HG03064 (cell line): Measurements from ENCODE around the gene PLAGL2.
"Not testable (repeated sequence)": the region's sequence is repeated elsewhere in the genome, so short reads cannot be mapped to it uniquely, and the experiment has no call there.

Experiments
- ATAC-seq: cut with Tn5 transposase; IDR thresholded peaks from one replicate; pipeline ENCODE4 v1.9.1; 2021; ENCODE audit warnings: low read depth; ENCODE audit not compliant: unreplicated experiment

Gene PLAGL2

DNA sequence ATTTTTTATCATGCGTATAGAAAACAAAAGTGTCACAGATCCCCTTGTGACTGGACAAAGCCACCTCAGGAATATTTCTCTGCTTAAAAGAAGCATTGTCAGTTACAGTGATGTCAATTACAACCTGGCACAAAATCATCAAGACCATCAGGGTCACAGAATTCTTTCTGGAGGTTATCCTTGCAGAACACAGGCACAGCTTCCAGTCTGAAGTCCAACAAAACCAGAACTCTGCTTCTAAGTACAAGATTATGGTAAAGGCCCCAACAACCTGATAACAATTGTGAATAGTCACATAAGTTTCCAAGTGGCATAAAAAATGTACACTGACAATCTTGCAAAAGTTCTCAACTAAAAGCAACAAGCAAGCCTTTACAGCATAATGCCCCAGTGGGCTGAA lies 21.0 kb downstream of the PLAGL2 start:
- ATAC-seq, result no peak

DNA sequence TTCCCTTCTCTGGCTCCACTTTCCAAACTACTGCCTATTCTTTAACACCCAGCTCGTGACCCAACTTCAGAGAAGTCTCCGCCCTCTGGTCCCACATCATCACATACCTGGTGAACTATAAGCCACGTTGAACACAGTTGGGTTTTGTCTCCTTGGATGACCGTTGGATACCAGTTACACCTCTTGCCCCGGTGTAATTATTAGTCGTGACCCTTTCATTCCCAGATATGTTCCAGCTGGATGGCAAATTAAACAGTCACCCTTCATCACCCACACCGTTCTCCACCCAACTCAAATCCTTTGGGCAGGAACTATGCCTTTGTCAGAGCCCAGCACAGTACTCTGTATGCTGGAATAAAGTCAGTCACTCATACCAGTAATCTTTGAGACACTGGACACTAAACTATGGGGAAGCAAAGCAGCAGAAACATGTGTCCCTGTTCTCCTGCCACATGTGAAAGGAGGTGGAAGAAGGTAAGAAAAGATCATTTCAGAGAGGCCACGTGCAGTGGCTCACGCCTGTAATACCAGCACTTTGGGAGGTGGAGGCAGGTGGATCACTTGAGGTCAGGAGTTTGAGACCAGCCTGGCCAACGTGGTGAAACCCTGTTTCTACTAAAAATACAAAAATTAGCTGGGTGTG lies 22.5 kb downstream of the PLAGL2 start:
- ATAC-seq, result no peak

GRCh38 chr20:32183947-32184635 lies 23.5 kb downstream of the PLAGL2 start:
- ATAC-seq, result no peak

DNA sequence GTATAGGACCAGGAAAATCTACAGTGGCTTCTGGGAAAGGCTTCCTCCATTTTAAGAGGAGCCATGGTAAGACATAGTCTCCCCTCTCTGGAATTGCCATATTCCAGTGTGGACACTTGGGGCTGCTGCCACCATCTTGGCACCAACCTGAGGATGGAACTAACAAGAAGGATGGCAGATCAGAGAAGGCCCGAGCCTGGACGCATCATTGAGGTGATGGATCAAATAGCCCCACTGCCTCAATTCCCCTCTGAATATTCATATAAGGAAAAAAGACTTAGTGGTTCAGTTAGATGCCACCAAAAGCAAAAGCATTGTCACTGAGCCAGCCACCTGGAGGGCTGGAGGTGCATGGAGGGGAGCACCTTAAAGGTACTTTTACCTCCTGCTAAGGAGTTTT lies 25.9 kb downstream of the PLAGL2 start:
- ATAC-seq, result no peak

GRCh38 chr20:32179934-32180333 lies 27.6 kb downstream of the PLAGL2 start:
- ATAC-seq, result no peak

GRCh38 chr20:32179515-32179914 lies 28.0 kb downstream of the PLAGL2 start:
- no peak for ATAC-seq

DNA sequence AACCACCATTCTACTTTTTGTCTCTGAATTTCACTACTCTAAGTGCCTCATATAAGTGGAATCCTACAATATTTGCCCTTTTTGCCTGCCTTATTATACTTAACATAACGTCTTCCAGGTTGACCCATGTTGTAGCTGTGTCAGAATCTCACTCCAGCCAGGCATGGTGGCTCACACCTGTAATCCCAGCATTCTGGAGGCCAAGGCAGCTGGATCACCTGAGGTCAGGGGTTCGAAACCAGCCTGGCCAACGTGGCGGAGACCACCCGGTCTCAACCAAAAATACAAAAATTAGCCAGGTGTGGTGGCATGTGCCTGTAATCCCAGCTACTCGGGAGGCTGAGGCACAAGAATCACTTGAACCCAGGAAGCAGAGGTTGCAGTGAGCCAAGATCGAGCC lies 29.8 kb downstream of the PLAGL2 start:
- ATAC-seq, result not testable (repeated sequence)

DNA sequence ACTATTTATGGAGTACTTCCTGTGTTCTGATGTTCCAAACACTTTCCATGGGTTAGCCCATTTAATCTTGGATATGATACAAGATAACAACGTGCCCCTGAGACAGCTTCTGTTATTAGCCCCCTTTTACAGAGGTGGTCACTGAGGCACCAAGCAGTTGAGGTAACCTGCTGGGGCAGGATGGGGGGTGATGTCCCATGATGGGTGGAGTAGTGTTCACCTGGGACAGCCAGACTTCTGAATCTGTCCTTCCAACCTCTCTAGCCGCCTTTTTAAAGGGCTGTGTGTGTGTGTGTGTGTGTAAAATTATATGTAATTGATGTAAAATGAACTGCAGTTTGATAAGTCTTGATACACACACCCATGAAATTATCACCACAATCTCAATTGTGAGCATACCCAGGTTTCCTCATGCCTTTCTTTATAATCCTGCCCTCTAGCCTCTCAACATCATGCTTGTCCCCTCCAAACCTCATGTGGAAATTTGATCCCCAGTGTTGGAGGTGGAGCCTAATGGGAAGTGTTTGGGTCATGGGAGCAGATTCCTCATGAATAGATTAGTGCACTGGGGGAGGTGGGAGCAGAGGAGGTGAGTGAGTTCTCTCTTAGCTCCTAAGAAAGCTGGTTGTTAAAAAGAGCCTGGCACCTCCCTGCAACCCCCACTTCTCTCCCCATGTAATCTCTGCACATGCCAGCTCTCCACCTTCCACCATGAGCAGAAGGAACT lies 39.2 kb downstream of the PLAGL2 start:
- ATAC-seq, result no peak

DNA sequence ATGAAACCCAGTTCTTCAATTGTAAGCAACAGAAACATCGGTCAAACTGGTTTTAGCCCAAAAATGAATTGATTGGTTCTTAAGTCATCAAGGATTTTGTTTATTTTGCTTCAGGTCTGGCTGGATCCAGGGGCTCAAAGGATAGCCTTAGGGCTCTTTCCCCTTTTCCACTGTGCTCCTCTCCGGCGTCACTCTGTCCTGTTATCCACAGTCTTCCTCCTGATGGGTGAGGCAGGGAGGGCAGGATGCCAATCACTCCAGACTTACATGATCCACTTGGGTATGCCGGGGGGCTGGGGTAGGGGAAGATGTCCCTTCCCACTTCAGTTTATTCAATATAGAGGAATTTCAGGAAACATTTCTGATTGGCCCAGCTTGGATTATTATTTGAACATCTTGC lies 40.0 kb downstream of the PLAGL2 start:
- no peak for ATAC-seq

DNA sequence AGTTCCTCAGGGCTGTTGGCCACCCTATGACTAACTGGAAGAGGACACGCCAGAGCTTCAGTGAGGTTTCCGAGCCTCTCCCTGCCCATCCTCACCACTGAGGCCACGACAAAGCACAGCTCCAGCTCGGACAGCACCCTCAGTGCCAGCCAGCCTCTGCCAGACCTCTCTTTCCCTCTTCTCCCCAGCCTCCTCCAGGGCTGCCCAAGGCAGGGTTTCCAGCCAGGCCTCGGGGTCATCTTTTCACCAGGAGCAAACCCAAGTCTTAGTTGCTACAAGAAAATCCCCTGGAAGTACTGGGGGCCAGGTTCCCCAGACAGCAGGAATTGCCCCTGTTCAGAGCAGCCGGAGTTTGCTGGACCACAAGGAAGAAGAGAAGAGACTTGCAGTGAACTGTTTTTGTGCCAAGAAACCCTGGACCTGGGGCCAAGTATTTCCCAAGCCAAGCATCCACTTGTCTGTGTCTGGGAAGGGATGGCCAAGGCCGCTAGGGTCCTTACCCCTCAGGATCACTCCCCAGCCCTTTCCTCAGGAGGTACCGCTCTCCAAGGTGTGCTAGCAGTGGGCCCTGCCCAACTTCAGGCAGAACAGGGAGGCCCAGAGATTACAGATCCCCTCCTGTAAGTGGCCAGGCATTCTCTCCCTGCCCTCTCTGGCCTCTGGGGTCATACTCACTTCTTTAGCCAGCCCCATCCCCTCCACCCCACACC lies 41.6 kb downstream of the PLAGL2 start:
- ATAC-seq, result no peak

- ATAC-seq, result no peak
These were observed 42.4 kb downstream of the PLAGL2 start for GRCh38 chr20:32164984-32165735.

GRCh38 chr20:32163951-32164350 lies 43.6 kb downstream of the PLAGL2 start:
- ATAC-seq, result no peak

DNA sequence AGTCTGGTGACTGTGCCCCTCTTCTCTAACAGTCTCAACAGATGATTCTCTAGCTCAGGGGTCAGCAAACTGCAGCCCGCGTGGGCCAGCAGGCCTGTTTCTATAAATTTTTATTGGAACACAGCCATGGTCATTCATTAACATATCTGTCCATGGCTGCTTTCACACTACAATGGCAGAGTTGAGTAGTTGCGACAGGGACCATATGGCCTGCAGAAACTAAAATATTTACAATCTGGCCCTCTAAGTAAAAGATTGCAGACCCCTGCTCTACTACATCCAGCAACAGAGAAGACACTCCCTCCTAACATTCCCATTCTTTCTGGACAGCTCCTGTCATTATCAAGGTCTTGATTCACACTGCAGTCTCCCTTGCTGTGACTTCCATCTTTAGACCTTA lies 45.2 kb downstream of the PLAGL2 start:
- ATAC-seq, result no peak

DNA sequence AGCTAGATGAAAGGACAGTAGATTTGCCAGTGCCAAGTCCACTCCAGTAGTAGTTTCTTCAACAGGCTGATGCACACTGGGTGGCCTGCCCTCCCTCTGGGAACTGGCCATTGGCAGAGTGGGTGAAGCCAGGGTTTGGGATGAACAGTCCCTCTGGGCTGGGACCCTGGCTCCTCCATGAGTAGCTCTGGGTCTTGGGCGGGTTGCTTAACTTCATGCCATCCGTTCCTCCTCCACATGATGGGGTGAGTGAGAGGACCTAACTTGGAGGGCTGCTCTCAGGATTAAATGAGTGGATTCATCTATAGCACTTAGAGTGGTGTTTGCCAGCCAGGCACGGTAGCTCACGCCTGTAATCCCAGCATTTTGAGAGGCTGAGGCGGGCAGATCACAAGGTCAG lies 47.2 kb downstream of the PLAGL2 start:
- no peak for ATAC-seq

DNA sequence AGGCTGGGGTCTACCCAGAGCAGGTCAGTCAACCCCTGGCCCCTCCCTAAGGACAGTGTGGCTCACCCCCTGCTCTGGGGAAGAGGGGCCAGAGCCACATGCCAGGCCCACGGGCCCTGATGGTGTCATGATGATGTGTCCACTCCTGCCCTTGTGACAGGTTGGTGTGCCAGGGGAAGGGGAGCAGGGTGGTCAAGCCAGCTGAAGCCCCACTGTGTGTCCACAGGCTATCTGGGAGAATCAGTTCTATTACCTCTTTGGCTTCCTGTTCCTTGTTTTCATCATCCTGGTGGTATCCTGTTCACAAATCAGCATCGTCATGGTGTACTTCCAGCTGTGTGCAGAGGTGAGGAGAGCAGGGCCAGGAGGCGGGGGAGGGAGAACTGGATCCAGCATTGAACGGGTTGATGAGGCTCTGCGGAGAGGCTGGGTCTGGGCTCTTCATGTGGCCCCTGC lies 47.7 kb downstream of the PLAGL2 start:
- no peak for ATAC-seq

DNA sequence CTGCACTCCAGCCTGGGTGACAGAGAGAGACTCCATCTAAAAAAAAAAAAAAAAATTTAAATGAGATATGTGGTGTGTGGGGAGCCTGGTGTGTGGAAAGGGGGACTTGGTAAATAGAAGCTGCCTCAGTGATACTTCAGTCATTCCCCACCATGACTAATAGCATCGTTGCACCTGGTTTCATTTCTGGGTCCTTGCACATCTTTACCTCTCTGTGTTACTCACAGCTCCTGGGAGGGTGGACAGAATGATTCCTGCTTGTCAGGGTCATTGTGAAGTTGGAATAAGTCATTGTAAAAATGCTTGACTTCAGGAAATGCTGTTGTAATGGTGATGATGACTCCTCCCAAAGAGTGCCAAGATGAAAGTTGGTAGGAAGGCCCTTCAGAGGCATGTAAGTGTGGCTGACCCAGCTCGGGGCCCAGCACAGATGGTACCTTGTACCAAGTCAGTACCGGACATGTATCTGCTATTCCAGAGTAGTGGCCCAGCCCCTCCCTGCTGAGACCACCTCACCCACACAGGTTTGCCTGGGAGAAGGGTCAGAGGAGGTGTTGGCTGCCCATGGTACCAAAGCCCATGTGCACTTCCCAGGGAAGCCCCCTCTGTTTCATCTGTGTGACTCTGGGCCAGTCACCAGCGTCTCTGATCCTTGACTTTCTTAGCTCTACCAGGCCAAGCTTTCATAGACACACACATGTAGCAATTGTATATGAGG lies 48.4 kb downstream of the PLAGL2 start:
- ATAC-seq, result no peak

DNA sequence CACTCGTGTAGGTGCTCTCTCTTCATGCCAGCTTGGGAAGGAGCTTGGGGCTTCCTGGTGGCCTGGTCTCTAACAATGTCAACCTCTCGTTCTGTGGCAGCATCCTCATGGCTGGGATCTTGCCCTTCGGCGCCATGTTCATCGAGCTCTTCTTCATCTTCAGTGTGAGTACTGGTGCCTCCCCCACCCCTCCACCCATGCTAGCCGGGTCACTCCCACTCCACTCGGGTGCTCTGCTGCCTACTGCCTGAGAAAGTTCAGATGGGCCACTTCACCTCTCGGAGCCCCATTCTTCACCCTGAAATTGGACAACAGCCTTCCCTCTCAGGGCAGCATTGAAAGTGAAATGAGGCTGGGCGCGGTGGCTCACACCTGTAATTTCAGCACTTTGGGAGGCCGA lies 49.2 kb downstream of the PLAGL2 start:
- no peak for ATAC-seq

- ATAC-seq, result no peak
These were observed 49.9 kb downstream of the PLAGL2 start for GRCh38 chr20:32157611-32158010.

DNA sequence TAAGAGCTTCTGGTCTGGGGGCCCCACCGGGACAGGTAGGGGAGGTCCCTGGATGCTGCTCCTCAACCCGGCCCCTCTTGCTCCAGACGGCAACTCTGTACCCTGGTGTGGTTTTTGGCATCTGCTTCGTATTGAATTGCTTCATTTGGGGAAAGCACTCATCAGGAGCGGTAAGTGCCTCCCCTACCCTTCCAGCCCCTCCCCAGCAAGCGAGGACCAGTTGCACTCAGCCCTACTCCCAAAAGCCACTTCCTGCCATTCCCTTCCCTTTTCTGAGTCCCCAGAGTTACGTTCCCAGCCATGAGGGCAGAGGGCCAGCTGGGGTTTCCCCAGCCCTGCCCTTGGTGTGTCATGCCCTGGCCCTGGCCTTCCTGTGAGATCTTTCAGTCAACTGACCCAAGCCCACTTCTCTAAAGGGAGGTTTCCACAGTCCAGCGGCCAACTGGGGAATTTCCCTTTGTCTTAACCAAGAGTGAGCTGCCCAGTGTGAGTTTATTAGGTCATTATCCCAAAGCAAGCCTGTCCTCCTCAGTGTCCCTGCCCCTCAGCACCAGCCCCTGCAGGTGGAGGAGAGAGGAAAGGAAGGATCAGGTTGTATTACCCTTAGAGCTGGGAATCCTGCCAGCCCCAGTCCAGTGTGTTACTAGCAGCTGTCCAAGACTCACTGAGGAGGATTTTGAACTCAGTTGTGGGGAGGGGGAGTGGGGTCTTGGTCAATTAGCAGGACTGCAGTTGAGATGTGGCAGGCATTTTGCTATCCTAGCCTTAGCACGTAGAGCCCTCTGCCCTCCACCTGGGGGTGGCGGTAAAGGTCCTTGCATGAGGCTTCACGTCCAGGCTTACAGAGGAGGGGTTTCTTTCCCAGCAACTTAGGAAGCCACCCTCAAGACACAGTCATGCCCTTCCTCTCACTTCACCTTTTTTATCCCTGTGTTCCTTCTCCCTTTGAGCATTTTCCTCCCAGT lies 52.2 kb downstream of the PLAGL2 start:
- no peak for ATAC-seq
